NCI-H526 treated with DMSO at 0.1 percent for 48 hours (cell line): ENCODE measurements around the gene FBXO40.

Experiments
- DNase-seq: peaks from one replicate; lab custom pipeline; 2025; lab: John Stamatoyannopoulos, UW

FBXO40 gene

GRCh38 chr3:121663171-121663847 is 70.1 kb downstream of the FBXO40 start:
- DNase-seq, result no peak

GRCh38 chr3:121665488-121665887 is 72.3 kb downstream of the FBXO40 start:
- DNase-seq, result no peak

GRCh38 chr3:121667333-121667732 is 74.2 kb downstream of the FBXO40 start:
- DNase-seq, result no peak

GRCh38 chr3:121670676-121671075 is 77.5 kb downstream of the FBXO40 start:
- DNase-seq, result no peak

- DNase-seq, result no peak
Measured at GRCh38 chr3:121677141-121677540, 84.0 kb downstream of the FBXO40 start.
